ENCODE data around the gene MCM7. TPM values are rescaled to one million over a fixed set of nuclear protein-coding genes. Genes with fewer than 3 reads are reported as not detected.

The MCM7 gene
- total and polyA plus RNA-seq, 2 of the 13 experiments (the other 11 are each of a cell fraction or from before 2014, with no cell fraction given): 84.5 to 214 TPM

DNA sequence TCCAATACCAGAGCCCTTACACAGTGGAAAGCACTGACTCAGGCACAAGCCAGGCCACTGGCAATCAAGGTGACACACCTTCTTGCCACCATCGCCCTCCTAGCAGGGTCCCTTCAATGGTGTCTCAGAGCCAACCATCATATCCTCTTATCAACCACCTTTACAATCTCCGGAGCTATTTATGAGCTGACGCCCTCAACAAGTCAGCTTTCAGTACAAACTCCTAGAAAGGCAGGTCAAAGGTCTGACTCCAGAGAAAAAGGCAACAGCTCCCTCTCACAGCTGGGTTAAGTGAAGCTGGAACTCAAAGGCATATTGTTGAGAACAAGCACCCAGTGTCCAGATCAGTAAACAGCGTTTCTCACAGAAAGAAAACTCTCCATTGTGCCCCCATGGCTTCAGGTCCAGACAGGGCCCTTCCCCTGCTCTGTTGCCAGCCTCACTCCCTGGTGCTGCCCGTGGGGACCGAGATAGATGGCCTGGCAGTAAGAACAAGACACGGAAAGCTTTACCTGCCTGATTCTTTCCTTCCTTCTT is 22.1 kb downstream of the MCM7 start (continued):
- TF ChIP-seq, protein P1, sequence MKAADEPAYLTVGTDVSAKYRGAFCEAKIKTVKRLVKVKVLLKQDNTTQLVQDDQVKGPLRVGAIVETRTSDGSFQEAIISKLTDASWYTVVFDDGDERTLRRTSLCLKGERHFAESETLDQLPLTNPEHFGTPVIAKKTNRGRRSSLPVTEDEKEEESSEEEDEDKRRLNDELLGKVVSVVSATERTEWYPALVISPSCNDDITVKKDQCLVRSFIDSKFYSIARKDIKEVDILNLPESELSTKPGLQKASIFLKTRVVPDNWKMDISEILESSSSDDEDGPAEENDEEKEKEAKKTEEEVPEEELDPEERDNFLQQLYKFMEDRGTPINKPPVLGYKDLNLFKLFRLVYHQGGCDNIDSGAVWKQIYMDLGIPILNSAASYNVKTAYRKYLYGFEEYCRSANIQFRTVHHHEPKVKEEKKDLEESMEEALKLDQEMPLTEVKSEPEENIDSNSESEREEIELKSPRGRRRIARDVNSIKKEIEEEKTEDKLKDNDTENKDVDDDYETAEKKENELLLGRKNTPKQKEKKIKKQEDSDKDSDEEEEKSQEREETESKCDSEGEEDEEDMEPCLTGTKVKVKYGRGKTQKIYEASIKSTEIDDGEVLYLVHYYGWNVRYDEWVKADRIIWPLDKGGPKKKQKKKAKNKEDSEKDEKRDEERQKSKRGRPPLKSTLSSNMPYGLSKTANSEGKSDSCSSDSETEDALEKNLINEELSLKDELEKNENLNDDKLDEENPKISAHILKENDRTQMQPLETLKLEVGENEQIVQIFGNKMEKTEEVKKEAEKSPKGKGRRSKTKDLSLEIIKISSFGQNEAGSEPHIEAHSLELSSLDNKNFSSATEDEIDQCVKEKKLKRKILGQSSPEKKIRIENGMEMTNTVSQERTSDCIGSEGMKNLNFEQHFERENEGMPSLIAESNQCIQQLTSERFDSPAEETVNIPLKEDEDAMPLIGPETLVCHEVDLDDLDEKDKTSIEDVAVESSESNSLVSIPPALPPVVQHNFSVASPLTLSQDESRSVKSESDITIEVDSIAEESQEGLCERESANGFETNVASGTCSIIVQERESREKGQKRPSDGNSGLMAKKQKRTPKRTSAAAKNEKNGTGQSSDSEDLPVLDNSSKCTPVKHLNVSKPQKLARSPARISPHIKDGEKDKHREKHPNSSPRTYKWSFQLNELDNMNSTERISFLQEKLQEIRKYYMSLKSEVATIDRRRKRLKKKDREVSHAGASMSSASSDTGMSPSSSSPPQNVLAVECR (CRISPR knock-in tag; IDR thresholded peaks at IDR 0.05; ENCODE audit: borderline replicate concordance): peak; percentile 77; the same call in 1 of the 2 replicates
- TF ChIP-seq, protein P2, sequence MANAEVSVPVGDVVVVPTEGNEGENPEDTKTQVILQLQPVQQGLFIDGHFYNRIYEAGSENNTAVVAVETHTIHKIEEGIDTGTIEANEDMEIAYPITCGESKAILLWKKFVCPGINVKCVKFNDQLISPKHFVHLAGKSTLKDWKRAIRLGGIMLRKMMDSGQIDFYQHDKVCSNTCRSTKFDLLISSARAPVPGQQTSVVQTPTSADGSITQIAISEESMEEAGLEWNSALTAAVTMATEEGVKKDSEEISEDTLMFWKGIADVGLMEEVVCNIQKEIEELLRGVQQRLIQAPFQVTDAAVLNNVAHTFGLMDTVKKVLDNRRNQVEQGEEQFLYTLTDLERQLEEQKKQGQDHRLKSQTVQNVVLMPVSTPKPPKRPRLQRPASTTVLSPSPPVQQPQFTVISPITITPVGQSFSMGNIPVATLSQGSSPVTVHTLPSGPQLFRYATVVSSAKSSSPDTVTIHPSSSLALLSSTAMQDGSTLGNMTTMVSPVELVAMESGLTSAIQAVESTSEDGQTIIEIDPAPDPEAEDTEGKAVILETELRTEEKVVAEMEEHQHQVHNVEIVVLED (CRISPR knock-in tag; IDR thresholded peaks at IDR 0.05; ENCODE audit: borderline replicate concordance): 0 out of 2 replicates have a peak, but pooled peaks have one; percentile 13
- TF ChIP-seq, protein P3, sequence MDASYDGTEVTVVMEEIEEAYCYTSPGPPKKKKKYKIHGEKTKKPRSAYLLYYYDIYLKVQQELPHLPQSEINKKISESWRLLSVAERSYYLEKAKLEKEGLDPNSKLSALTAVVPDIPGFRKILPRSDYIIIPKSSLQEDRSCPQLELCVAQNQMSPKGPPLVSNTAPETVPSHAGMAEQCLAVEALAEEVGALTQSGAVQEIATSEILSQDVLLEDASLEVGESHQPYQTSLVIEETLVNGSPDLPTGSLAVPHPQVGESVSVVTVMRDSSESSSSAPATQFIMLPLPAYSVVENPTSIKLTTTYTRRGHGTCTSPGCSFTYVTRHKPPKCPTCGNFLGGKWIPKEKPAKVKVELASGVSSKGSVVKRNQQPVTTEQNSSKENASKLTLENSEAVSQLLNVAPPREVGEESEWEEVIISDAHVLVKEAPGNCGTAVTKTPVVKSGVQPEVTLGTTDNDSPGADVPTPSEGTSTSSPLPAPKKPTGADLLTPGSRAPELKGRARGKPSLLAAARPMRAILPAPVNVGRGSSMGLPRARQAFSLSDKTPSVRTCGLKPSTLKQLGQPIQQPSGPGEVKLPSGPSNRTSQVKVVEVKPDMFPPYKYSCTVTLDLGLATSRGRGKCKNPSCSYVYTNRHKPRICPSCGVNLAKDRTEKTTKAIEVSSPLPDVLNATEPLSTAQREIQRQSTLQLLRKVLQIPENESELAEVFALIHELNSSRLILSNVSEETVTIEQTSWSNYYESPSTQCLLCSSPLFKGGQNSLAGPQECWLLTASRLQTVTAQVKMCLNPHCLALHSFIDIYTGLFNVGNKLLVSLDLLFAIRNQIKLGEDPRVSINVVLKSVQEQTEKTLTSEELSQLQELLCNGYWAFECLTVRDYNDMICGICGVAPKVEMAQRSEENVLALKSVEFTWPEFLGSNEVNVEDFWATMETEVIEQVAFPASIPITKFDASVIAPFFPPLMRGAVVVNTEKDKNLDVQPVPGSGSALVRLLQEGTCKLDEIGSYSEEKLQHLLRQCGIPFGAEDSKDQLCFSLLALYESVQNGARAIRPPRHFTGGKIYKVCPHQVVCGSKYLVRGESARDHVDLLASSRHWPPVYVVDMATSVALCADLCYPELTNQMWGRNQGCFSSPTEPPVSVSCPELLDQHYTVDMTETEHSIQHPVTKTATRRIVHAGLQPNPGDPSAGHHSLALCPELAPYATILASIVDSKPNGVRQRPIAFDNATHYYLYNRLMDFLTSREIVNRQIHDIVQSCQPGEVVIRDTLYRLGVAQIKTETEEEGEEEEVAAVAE (CRISPR knock-in tag; IDR thresholded peaks at IDR 0.05; ENCODE audit: borderline replicate concordance): no peak
- TF ChIP-seq, protein P4, sequence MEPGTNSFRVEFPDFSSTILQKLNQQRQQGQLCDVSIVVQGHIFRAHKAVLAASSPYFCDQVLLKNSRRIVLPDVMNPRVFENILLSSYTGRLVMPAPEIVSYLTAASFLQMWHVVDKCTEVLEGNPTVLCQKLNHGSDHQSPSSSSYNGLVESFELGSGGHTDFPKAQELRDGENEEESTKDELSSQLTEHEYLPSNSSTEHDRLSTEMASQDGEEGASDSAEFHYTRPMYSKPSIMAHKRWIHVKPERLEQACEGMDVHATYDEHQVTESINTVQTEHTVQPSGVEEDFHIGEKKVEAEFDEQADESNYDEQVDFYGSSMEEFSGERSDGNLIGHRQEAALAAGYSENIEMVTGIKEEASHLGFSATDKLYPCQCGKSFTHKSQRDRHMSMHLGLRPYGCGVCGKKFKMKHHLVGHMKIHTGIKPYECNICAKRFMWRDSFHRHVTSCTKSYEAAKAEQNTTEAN (CRISPR knock-in tag; conservative IDR thresholded peaks at IDR 0.05): 0 out of 2 replicates have a peak, but pooled peaks have one; percentile 22
- TF ChIP-seq, protein P5, sequence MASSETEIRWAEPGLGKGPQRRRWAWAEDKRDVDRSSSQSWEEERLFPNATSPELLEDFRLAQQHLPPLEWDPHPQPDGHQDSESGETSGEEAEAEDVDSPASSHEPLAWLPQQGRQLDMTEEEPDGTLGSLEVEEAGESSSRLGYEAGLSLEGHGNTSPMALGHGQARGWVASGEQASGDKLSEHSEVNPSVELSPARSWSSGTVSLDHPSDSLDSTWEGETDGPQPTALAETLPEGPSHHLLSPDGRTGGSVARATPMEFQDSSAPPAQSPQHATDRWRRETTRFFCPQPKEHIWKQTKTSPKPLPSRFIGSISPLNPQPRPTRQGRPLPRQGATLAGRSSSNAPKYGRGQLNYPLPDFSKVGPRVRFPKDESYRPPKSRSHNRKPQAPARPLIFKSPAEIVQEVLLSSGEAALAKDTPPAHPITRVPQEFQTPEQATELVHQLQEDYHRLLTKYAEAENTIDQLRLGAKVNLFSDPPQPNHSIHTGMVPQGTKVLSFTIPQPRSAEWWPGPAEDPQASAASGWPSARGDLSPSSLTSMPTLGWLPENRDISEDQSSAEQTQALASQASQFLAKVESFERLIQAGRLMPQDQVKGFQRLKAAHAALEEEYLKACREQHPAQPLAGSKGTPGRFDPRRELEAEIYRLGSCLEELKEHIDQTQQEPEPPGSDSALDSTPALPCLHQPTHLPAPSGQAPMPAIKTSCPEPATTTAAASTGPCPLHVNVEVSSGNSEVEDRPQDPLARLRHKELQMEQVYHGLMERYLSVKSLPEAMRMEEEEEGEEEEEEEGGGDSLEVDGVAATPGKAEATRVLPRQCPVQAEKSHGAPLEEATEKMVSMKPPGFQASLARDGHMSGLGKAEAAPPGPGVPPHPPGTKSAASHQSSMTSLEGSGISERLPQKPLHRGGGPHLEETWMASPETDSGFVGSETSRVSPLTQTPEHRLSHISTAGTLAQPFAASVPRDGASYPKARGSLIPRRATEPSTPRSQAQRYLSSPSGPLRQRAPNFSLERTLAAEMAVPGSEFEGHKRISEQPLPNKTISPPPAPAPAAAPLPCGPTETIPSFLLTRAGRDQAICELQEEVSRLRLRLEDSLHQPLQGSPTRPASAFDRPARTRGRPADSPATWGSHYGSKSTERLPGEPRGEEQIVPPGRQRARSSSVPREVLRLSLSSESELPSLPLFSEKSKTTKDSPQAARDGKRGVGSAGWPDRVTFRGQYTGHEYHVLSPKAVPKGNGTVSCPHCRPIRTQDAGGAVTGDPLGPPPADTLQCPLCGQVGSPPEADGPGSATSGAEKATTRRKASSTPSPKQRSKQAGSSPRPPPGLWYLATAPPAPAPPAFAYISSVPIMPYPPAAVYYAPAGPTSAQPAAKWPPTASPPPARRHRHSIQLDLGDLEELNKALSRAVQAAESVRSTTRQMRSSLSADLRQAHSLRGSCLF (CRISPR knock-in tag; IDR thresholded peaks at IDR 0.05; ENCODE audit: borderline replicate concordance): no peak
- TF ChIP-seq, protein P6, sequence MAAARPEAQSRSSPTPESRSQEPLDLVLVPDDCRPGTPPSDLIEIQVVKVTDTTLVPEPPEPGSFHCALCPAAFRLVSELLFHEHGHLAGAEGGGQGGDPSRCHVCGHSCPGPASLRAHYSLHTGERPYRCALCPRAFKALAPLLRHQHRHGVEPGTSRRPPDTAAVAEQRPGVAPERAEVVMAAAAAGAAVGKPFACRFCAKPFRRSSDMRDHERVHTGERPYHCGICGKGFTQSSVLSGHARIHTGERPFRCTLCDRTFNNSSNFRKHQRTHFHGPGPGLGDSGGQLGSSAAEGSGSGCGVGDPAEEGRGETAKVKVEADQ (CRISPR knock-in tag; IDR thresholded peaks at IDR 0.05; ENCODE audit: borderline replicate concordance): 0 out of 2 replicates have a peak, but pooled peaks have one; percentile 60
- no peak; the same call in 1 of the 2 replicates for TF ChIP-seq ZNF83 (CRISPR knock-in tag; IDR thresholded peaks at IDR 0.05; ENCODE audit: borderline replicate concordance)
- TF ChIP-seq ZMYM4 (CRISPR knock-in tag; IDR thresholded peaks at IDR 0.05): peak; percentile 38; the same call in 1 of the 2 replicates
- TF ChIP-seq TAF1 (CRISPR knock-in tag; IDR thresholded peaks at IDR 0.05): peak; percentile 41; the same call in 1 of the 2 replicates

Data from HepG2 (cell line).